ENCODE results near the gene ORC4.

ORC4 gene

DNA sequence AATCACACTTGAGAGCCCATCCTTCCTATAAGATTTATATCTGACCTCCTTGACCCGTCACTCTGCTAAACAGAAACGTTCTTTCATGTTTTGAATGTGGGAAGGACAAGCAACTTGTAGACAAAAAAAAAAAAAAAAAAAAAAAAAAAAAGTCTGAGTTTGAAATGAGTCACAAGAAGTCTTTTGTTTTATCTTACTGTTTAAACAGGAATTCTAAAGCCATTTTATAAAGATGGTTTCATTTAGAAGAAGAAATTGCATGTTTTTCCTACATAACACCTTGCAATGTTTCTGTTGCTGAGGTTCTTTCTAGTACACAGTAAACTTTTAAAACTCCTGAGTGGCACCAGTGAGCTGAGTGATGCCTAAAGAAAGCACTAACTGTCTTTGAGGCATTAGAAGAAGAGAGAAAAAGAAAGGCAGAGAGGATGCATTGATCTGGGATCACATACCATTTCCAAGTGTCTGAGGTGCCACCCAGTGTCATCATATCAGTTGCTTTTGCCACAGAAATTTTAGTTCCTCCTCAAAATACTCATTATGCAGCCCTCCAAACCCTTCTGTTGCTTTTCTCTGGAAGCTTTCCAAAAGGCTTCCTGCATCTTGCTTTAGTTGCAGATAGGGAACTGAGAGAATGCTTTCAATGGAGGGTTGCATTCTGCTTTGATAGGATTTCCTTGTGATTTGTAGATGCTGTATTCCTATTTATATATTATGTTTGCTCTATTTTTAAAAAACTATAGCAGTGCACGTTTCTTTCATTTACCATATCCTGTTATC, 106.6 kb downstream of the ORC4 start:
- no peak overlapping the region for H4K12ac ChIP-seq (ENCODE audit: low read depth, low read length)
- WGBS (ENCODE audit: extremely low coverage, insufficient coverage, insufficient read length): no CpG with 5 or more reads among the region's 3 CpGs
- H3K23ac ChIP-seq (ENCODE audit: low read length): no peak overlapping the region

DNA sequence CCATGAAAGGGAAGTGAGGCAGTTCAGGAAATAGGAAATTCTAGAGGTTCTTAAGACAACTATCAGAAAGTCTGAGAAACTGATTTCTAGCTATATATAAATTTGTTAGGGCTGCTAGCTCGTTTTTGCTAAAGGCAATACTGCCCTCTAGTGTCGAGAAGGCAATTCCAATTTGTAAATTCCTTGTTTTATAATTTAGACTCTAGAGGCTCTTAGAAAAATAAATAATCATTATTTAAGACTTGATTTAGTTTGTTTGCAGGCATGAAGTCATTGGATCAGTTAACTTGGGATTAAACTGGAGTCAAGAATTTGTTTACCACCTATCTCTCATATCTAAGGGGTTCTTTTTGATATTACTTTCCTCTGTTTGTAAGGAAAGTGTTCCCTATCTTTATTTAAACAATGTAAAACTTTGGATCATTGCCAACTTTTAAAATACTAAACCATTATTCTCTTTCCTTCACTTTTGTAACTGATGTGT, 109.5 kb downstream of the ORC4 start:
- Histone ChIP-seq H4K91ac (ENCODE audit: low read depth, low read length) (no peak overlapping the region), H3K4me2 (ENCODE audit: low read length) (no peak overlapping the region), H3K27ac (ENCODE audit: low read depth, low read length) (no peak overlapping the region), H3K4me3 (ENCODE audit: low read depth, low read length) (no peak overlapping the region), H3K23ac (ENCODE audit: low read length) (no peak overlapping the region), H3K36me3 (ENCODE audit: control insufficient read depth in 1 of 2, insufficient read depth in 2 of 2, low read length in 2 of 2) (peaks cover 0 to 2% of the 10 kb centered on the region in 2 experiments), H2BK120ac (ENCODE audit: insufficient read depth, low read length, poor library complexity) (no peak overlapping the region), H3K18ac (ENCODE audit: low read length) (no peak overlapping the region), H3K4me1 (ENCODE audit: control insufficient read depth in 1 of 2, insufficient read depth in 2 of 2, low read length in 2 of 2) (no peaks in the 10 kb centered on the region), H3K9ac (ENCODE audit: low read length) (no peak overlapping the region), H3K14ac (ENCODE audit: low read length) (no peak overlapping the region), H3K79me2 (ENCODE audit: control insufficient read depth, insufficient read depth, low read length, poor library complexity) (no peaks in the 10 kb centered on the region), H3K9me3 (ENCODE audit: insufficient read depth, low read depth, low read length) (no peaks in the 10 kb centered on the region), H3K4ac (ENCODE audit: low read depth, low read length) (no peak overlapping the region), H2AK5ac (ENCODE audit: low read length) (no peak overlapping the region), H2AFZ (ENCODE audit: insufficient read depth, low read length, poor library complexity) (no peak overlapping the region), H3K27me3 (ENCODE audit: insufficient read depth, low read length) (no peaks in the 10 kb centered on the region), H4K12ac (ENCODE audit: low read depth, low read length) (no peak overlapping the region), H2BK5ac (ENCODE audit: low read depth, low read length, poor library complexity) (no peak overlapping the region), H4K8ac (ENCODE audit: low read depth, low read length) (no peak overlapping the region), H3K79me1 (ENCODE audit: low read length) (no peaks in the 10 kb centered on the region), H2BK12ac (ENCODE audit: low read length) (no peak overlapping the region)
- peak; percentile 2 to 84 for DNase-seq
- no CpG with 5 or more reads among the region's 2 CpGs for WGBS (ENCODE audit: extremely low coverage, insufficient coverage, insufficient read length)

More for the DNA sequence above, 106.6 kb downstream of the ORC4 start:
- H2BK120ac ChIP-seq (ENCODE audit: insufficient read depth, low read length, poor library complexity): no peak overlapping the region
- H3K36me3 ChIP-seq (ENCODE audit: control insufficient read depth in 1 of 2, insufficient read depth in 2 of 2, low read length in 2 of 2): no peaks in the 10 kb centered on the region
- no peak overlapping the region for H3K4me2 ChIP-seq (ENCODE audit: low read length)
- H3K9ac ChIP-seq (ENCODE audit: low read length): no peak overlapping the region
- no peak overlapping the region for H2AK5ac ChIP-seq (ENCODE audit: low read length)
- H3K27me3 ChIP-seq (ENCODE audit: insufficient read depth, low read length): no peaks in the 10 kb centered on the region
- no peak overlapping the region for H3K27ac ChIP-seq (ENCODE audit: low read depth, low read length)
- no peaks in the 10 kb centered on the region for H3K79me2 ChIP-seq (ENCODE audit: control insufficient read depth, insufficient read depth, low read length, poor library complexity)
- no peak overlapping the region for H3K4me3 ChIP-seq (ENCODE audit: low read depth, low read length)
- no peaks in the 10 kb centered on the region for H3K9me3 ChIP-seq (ENCODE audit: insufficient read depth, low read depth, low read length)
- no peak overlapping the region for H3K14ac ChIP-seq (ENCODE audit: low read length)
- no peak overlapping the region for H3K4ac ChIP-seq (ENCODE audit: low read depth, low read length)
- H2AFZ ChIP-seq (ENCODE audit: insufficient read depth, low read length, poor library complexity): no peak overlapping the region
- DNase-seq: no peak
- H2BK12ac ChIP-seq (ENCODE audit: low read length): no peak overlapping the region
- H3K4me1 ChIP-seq (ENCODE audit: control insufficient read depth in 1 of 2, insufficient read depth in 2 of 2, low read length in 2 of 2): no peaks in the 10 kb centered on the region
- no peak overlapping the region for H2BK5ac ChIP-seq (ENCODE audit: low read depth, low read length, poor library complexity)
- H4K91ac ChIP-seq (ENCODE audit: low read depth, low read length): no peak overlapping the region
- H4K8ac ChIP-seq (ENCODE audit: low read depth, low read length): no peak overlapping the region
- no peak overlapping the region for H3K18ac ChIP-seq (ENCODE audit: low read length)
- no peaks in the 10 kb centered on the region for H3K79me1 ChIP-seq (ENCODE audit: low read length)

DNA sequence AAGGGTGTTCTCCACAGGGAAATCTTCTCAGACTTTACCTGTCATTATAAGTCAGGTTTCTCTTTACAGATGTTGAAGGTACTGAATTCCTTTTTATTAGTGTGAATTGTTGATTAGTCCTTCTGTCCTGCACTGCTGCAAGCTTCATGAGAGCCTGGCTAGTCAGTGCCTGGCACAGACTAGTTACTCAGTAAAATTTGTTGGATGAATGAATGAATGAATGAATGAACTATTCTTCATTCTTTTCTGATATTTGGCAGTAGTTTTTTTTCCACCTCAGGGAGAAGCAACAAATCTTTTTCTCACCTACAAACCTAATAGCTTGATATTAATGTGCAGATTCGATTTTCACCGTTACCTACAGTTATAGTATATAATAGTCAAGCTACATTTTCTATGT, 111.4 kb downstream of the ORC4 start:
- no peak overlapping the region for H2BK12ac ChIP-seq (ENCODE audit: low read length)
- no peaks in the 10 kb centered on the region for H3K9me3 ChIP-seq (ENCODE audit: insufficient read depth, low read depth, low read length)
- no peak overlapping the region for H4K8ac ChIP-seq (ENCODE audit: low read depth, low read length)
- no peak overlapping the region for H4K91ac ChIP-seq (ENCODE audit: low read depth, low read length)
- H3K4ac ChIP-seq (ENCODE audit: low read depth, low read length): no peak overlapping the region
- H3K23ac ChIP-seq (ENCODE audit: low read length): no peak overlapping the region
- H3K27me3 ChIP-seq (ENCODE audit: insufficient read depth, low read length): no peaks in the 10 kb centered on the region
- peaks cover 0 to 2% of the 10 kb centered on the region in 2 experiments for H3K36me3 ChIP-seq (ENCODE audit: control insufficient read depth in 1 of 2, insufficient read depth in 2 of 2, low read length in 2 of 2)
- no peak overlapping the region for H3K18ac ChIP-seq (ENCODE audit: low read length)
- WGBS (ENCODE audit: extremely low coverage, insufficient coverage, insufficient read length): no CpG with 5 or more reads among the region's 2 CpGs
- H2BK120ac ChIP-seq (ENCODE audit: insufficient read depth, low read length, poor library complexity): no peak overlapping the region
- DNase-seq: no peak
- H2BK5ac ChIP-seq (ENCODE audit: low read depth, low read length, poor library complexity): no peak overlapping the region
- H3K4me1 ChIP-seq (ENCODE audit: control insufficient read depth in 1 of 2, insufficient read depth in 2 of 2, low read length in 2 of 2): no peaks in the 10 kb centered on the region
- H2AK5ac ChIP-seq (ENCODE audit: low read length): no peak overlapping the region
- no peak overlapping the region for H3K14ac ChIP-seq (ENCODE audit: low read length)
- H3K27ac ChIP-seq (ENCODE audit: low read depth, low read length): no peak overlapping the region
- no peak overlapping the region for H4K12ac ChIP-seq (ENCODE audit: low read depth, low read length)
- H3K79me2 ChIP-seq (ENCODE audit: control insufficient read depth, insufficient read depth, low read length, poor library complexity): no peaks in the 10 kb centered on the region
- H3K79me1 ChIP-seq (ENCODE audit: low read length): no peaks in the 10 kb centered on the region
- no peak overlapping the region for H2AFZ ChIP-seq (ENCODE audit: insufficient read depth, low read length, poor library complexity)
- no peak overlapping the region for H3K4me3 ChIP-seq (ENCODE audit: low read depth, low read length)
- H3K4me2 ChIP-seq (ENCODE audit: low read length): no peak overlapping the region
- no peak overlapping the region for H3K9ac ChIP-seq (ENCODE audit: low read length)

GRCh38 chr2:147904051-147904450, 116.5 kb downstream of the ORC4 start:
- Histone ChIP-seq H2BK5ac (ENCODE audit: low read depth, low read length, poor library complexity) (no peak overlapping the region), H2BK120ac (ENCODE audit: insufficient read depth, low read length, poor library complexity) (no peak overlapping the region), H3K14ac (ENCODE audit: low read length) (no peak overlapping the region), H2BK12ac (ENCODE audit: low read length) (no peak overlapping the region), H3K79me1 (ENCODE audit: low read length) (no peaks in the 10 kb centered on the region), H3K23ac (ENCODE audit: low read length) (no peak overlapping the region), H4K12ac (ENCODE audit: low read depth, low read length) (no peak overlapping the region), H3K4me2 (ENCODE audit: low read length) (no peak overlapping the region), H4K91ac (ENCODE audit: low read depth, low read length) (no peak overlapping the region), H3K27me3 (ENCODE audit: insufficient read depth, low read length) (no peaks in the 10 kb centered on the region), H3K4me3 (ENCODE audit: low read depth, low read length) (no peak overlapping the region), H3K9me3 (ENCODE audit: insufficient read depth, low read depth, low read length) (no peaks in the 10 kb centered on the region), H2AK5ac (ENCODE audit: low read length) (no peak overlapping the region), H3K79me2 (ENCODE audit: control insufficient read depth, insufficient read depth, low read length, poor library complexity) (no peaks in the 10 kb centered on the region), H3K36me3 (ENCODE audit: control insufficient read depth in 1 of 2, insufficient read depth in 2 of 2, low read length in 2 of 2) (peaks cover 0 to 2% of the 10 kb centered on the region in 2 experiments), H2AFZ (ENCODE audit: insufficient read depth, low read length, poor library complexity) (no peak overlapping the region), H4K8ac (ENCODE audit: low read depth, low read length) (no peak overlapping the region), H3K4me1 (ENCODE audit: control insufficient read depth in 1 of 2, insufficient read depth in 2 of 2, low read length in 2 of 2) (no peaks in the 10 kb centered on the region), H3K9ac (ENCODE audit: low read length) (no peak overlapping the region), H3K18ac (ENCODE audit: low read length) (no peak overlapping the region), H3K27ac (ENCODE audit: low read depth, low read length) (no peak overlapping the region), H3K4ac (ENCODE audit: low read depth, low read length) (no peak overlapping the region)
- peak in 1 of 2 donors; percentile 70 for DNase-seq
- no CpG with 5 or more reads among the region's 4 CpGs for WGBS (ENCODE audit: extremely low coverage, insufficient coverage, insufficient read length)

Data from trophoblast cell (in vitro differentiated cells and primary cell).